ENCODE results near the gene EPHB3. TPM values are rescaled to one million over a fixed set of nuclear protein-coding genes. Genes with fewer than 3 reads are reported as not detected.

Gene EPHB3
- total and polyA plus RNA-seq, 2 donors (not counting 3 experiments of a cell fraction or from before 2014, with no cell fraction given), result 0.01 TPM; not detected in 1

- Histone ChIP-seq H2AFZ (ENCODE audit: low read depth, low read length) (no peak overlapping the region), H3K4me3 (replicated peaks in 1 of 3; ENCODE audit: insufficient read depth in 1 of 3, low read depth in 1 of 3, low read length in 3 of 3) (no peak overlapping the region), H4K20me1 (replicated peaks; ENCODE audit: control insufficient read depth, extremely low read depth, insufficient read depth, low read length) (no peaks in the 10 kb centered on the region), H3K36me3 (ENCODE audit: control insufficient read depth in 2 of 2, extremely low read depth in 1 of 2, insufficient read depth in 2 of 2, low read length in 2 of 2) (no peaks in the 10 kb centered on the region), H3K9me3 (replicated peaks; ENCODE audit: control insufficient read depth, insufficient read depth, low read length) (no peaks in the 10 kb centered on the region), H3K4me1 (ENCODE audit: control insufficient read depth, extremely low read depth, insufficient read depth, low read length) (no peaks in the 10 kb centered on the region), H3K9ac (replicated peaks; ENCODE audit: extremely low read depth, insufficient read depth, low read length) (no peak overlapping the region), H3K9me1 (replicated peaks; ENCODE audit: control insufficient read depth, extremely low read depth, insufficient read depth, low read length) (no peaks in the 10 kb centered on the region), H3K4me2 (ENCODE audit: insufficient read depth, low read length) (no peak overlapping the region), H3K79me2 (ENCODE audit: control insufficient read depth, insufficient read depth, low read length) (no peaks in the 10 kb centered on the region), H3K27ac (ENCODE audit: insufficient read depth, low read depth, low read length) (no peak overlapping the region), H3K27me3 (ENCODE audit: control insufficient read depth in 2 of 2, insufficient read depth in 2 of 2, low read length in 2 of 2) (peaks cover 11 to 12% of the 10 kb centered on the region in 2 experiments)
- no peak for DNase-seq (ENCODE audit: low read depth, low spot score)
- intact Hi-C loops (cut with micrococcal nuclease) (no loop called here), dilution Hi-C loops (cut with MboI; ENCODE audit: extremely low pct_ligation_motif_present, low sequenced_read_pairs) (no loop called here)
- no peak for FAIRE-seq
- BruUV-seq (replicated peaks), result no TSS peak
- CTCF ChIA-PET, result interaction anchor here (1.0 to 2.5 kb wide), 6 partner anchors 9 to 226 kb away, joined by 3 to 12 read pairs (median 4); partner anchors contain the start of gene EPHB3
- TF ChIP-seq, protein P1, sequence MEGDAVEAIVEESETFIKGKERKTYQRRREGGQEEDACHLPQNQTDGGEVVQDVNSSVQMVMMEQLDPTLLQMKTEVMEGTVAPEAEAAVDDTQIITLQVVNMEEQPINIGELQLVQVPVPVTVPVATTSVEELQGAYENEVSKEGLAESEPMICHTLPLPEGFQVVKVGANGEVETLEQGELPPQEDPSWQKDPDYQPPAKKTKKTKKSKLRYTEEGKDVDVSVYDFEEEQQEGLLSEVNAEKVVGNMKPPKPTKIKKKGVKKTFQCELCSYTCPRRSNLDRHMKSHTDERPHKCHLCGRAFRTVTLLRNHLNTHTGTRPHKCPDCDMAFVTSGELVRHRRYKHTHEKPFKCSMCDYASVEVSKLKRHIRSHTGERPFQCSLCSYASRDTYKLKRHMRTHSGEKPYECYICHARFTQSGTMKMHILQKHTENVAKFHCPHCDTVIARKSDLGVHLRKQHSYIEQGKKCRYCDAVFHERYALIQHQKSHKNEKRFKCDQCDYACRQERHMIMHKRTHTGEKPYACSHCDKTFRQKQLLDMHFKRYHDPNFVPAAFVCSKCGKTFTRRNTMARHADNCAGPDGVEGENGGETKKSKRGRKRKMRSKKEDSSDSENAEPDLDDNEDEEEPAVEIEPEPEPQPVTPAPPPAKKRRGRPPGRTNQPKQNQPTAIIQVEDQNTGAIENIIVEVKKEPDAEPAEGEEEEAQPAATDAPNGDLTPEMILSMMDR (IDR thresholded peaks at IDR 0.05; ENCODE audit: extremely low read depth in 1 of 2, insufficient read depth in 1 of 2, low read depth in 1 of 2, low read length in 2 of 2), result no peak
- TF ChIP-seq JUN (IDR thresholded peaks at IDR 0.05; ENCODE audit: borderline replicate concordance, insufficient read depth, insufficient read length, low read depth) (no peak), POLR2A (IDR thresholded peaks at IDR 0.05; ENCODE audit: low read depth, low read length) (no peak), MYC (IDR thresholded peaks at IDR 0.05; ENCODE audit: low read depth, low read length) (no peak)
- TF ChIP-seq, protein P2, sequence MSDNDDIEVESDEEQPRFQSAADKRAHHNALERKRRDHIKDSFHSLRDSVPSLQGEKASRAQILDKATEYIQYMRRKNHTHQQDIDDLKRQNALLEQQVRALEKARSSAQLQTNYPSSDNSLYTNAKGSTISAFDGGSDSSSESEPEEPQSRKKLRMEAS (IDR thresholded peaks at IDR 0.05; ENCODE audit: insufficient read depth, insufficient read length), result no peak
- POLR2A ChIA-PET, result no interaction called here
Observed at GRCh38 chr3:184551614-184552256, 9.8 kb upstream of the EPHB3 start.

Data from endothelial cell of umbilical vein (primary cell).